PC-9 (cell line): ENCODE results near the gene CACNB4.

ENCODE experiments used
- CTCF ChIP-seq: fragments of 200-600 bp; sonication (generic); conservative IDR thresholded peaks from 2 replicates; pipeline ENCODE4 v1.6.1; 2017; ENCODE audit warnings: mixed run types, antibody characterized with exemption, mild to moderate bottlenecking, moderate library complexity
- EZH2 ChIP-seq: fragments of 200-600 bp; sonication (generic); IDR thresholded peaks from 2 replicates; pipeline ENCODE4 v1.8.0; 2017; ENCODE audit warnings: antibody characterized with exemption, low read depth

GRCh38 chr2:151819920-151820319 lies 278.9 kb downstream of the CACNB4 start:
- TF ChIP-seq CTCF, result no peak
- TF ChIP-seq EZH2, result no peak
